K562 (cell line): ENCODE measurements around the gene GPER1.

Source experiments
- CTCF ChIP-seq, 3 experiments: IDR thresholded peaks in 2 of 3; conservative IDR thresholded peaks in 1 of 3; 2 replicates each; pipeline ENCODE4 v1.5.1; 2011 to 2012; ENCODE audit warnings: low read length in 3 of 3, mild to moderate bottlenecking in 3 of 3, control low read depth in 2 of 3, improper control_type of control experiment in 1 of 3, inconsistent platforms in 1 of 3, low read depth in 1 of 3, mixed read lengths in 1 of 3, moderate library complexity in 1 of 3; ENCODE audit not compliant: insufficient read depth in 2 of 3
- ELF1 ChIP-seq: fragments of 200-800 bp; sonication (Bioruptor generic); IDR thresholded peaks from 2 replicates; pipeline ENCODE4 v1.6.1; 2016; ENCODE audit warnings: missing genetic modification characterization, missing compliant biosample characterization
- IRF1 ChIP-seq: sonication (generic); formaldehyde crosslinking; IDR thresholded peaks from 2 replicates; pipeline ENCODE4 v1.8.0; 2022; ENCODE audit warnings: missing genetic modification reagents, mild to moderate bottlenecking, borderline replicate concordance
- LARP7 ChIP-seq: fragments of 450-650 bp; IDR thresholded peaks from 2 replicates; pipeline ENCODE4 v1.6.1; 2016
- MYC ChIP-seq, 2 experiments: fragments of 250-450 bp in 1 of 2; sonication (Bioruptor Pico) in 1 of 2; IDR thresholded peaks; 2 replicates each; pipeline versions ENCODE4 v1.5.1 to v1.6.1; 2012 to 2021; ENCODE audit warnings: low read depth in 2 of 2, borderline replicate concordance in 1 of 2, improper control_type of control experiment in 1 of 2, low read length in 1 of 2, mild to moderate bottlenecking in 1 of 2, moderate library complexity in 1 of 2
- SRF ChIP-seq, 2 experiments: fragments of 250-450, 450-650 bp in 1 of 2; sonication (Bioruptor Pico) in 1 of 2; sonication (generic) in 1 of 2; formaldehyde crosslinking; IDR thresholded peaks; 2 replicates each; pipeline versions ENCODE4 v1.5.0 to v1.5.1; 2020 to 2022; ENCODE audit warnings: mild to moderate bottlenecking in 1 of 2, missing genetic modification reagents in 1 of 2
- TF ChIP-seq, protein P1 (sequence below): fragments of 200-800 bp; sonication (Bioruptor generic); IDR thresholded peaks from 2 replicates; pipeline ENCODE4 v1.6.1; 2017; ENCODE audit warnings: missing genetic modification characterization, missing compliant biosample characterization
- TF ChIP-seq, protein P2 (sequence below): IDR thresholded peaks from 3 replicates; pipeline ENCODE4 v1.6.1; 2011; ENCODE audit warnings: borderline replicate concordance, mild to moderate bottlenecking, moderate library complexity; ENCODE audit not compliant: insufficient read length; ENCODE audit errors: extremely low read depth

- TF ChIP-seq, protein P1, sequence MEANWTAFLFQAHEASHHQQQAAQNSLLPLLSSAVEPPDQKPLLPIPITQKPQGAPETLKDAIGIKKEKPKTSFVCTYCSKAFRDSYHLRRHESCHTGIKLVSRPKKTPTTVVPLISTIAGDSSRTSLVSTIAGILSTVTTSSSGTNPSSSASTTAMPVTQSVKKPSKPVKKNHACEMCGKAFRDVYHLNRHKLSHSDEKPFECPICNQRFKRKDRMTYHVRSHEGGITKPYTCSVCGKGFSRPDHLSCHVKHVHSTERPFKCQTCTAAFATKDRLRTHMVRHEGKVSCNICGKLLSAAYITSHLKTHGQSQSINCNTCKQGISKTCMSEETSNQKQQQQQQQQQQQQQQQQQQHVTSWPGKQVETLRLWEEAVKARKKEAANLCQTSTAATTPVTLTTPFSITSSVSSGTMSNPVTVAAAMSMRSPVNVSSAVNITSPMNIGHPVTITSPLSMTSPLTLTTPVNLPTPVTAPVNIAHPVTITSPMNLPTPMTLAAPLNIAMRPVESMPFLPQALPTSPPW (CRISPR knock-in tag), result no peak
- no peak for TF ChIP-seq SRF (CRISPR knock-in tag; IDR thresholded peaks at IDR 0.05)
- no peak for TF ChIP-seq CTCF (IDR thresholded peaks at IDR 0.05 in 2 of 3, conservative IDR thresholded peaks at IDR 0.05 in 1 of 3; ENCODE audit: insufficient read depth in 2 of 3, low read depth in 1 of 3, low read length in 3 of 3)
- TF ChIP-seq MYC (IDR thresholded peaks at IDR 0.05; ENCODE audit: low read depth, low read length), result no peak
- no peak for TF ChIP-seq MYC (CRISPR knock-in tag; IDR thresholded peaks at IDR 0.05; ENCODE audit: borderline replicate concordance, low read depth)
- no peak for TF ChIP-seq ELF1 (tag)
- TF ChIP-seq LARP7, result no peak
- TF ChIP-seq, protein P2, sequence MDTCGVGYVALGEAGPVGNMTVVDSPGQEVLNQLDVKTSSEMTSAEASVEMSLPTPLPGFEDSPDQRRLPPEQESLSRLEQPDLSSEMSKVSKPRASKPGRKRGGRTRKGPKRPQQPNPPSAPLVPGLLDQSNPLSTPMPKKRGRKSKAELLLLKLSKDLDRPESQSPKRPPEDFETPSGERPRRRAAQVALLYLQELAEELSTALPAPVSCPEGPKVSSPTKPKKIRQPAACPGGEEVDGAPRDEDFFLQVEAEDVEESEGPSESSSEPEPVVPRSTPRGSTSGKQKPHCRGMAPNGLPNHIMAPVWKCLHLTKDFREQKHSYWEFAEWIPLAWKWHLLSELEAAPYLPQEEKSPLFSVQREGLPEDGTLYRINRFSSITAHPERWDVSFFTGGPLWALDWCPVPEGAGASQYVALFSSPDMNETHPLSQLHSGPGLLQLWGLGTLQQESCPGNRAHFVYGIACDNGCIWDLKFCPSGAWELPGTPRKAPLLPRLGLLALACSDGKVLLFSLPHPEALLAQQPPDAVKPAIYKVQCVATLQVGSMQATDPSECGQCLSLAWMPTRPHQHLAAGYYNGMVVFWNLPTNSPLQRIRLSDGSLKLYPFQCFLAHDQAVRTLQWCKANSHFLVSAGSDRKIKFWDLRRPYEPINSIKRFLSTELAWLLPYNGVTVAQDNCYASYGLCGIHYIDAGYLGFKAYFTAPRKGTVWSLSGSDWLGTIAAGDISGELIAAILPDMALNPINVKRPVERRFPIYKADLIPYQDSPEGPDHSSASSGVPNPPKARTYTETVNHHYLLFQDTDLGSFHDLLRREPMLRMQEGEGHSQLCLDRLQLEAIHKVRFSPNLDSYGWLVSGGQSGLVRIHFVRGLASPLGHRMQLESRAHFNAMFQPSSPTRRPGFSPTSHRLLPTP, result no peak
- no peak for TF ChIP-seq IRF1
Measured at GRCh38 chr7:1106793-1107421, 19.0 kb downstream of the GPER1 start.
